Measurements from ENCODE around the gene DDN. TPM values are rescaled to one million over a fixed set of nuclear protein-coding genes. Genes with fewer than 3 reads are reported as not detected.
A peak's percentile ranks its signal among the peaks of the same experiment; 100 is the strongest.

The DDN gene
- total RNA-seq, 4 donors from 2014 or later, result 0.19 to 0.40 (median 0.26) TPM

- Histone ChIP-seq H3K36me3 (peaks cover 3 to 54% (median 14%) of the 10 kb centered on the region in 3 donors), H3K4me3 (no peak overlapping the region), H3K27me3 (no peaks in the 10 kb centered on the region), H3K4me1 (peaks cover 5 to 13% (median 6%) of the 10 kb centered on the region in 3 donors), H3K27ac (no peak overlapping the region), H3K9me3 (no peaks in the 10 kb centered on the region)
- DNase-seq, result no peak
- intact Hi-C loops (cut with DNase I), result no loop called here
- no peak for TF ChIP-seq CTCF (IDR thresholded peaks at IDR 0.05)
- no peak for TF ChIP-seq POLR2A (IDR thresholded peaks at IDR 0.05)
Measured at GRCh38 chr12:49012739-49013138, 13.6 kb upstream of the DDN start.

GRCh38 chr12:49010092-49010668 lies 11.0 kb upstream of the DDN start:
- 89 to 100% methylated on average over 3 of the region's 3 CpGs for WGBS, 2 donors
- Histone ChIP-seq H3K27me3 (no peaks in the 10 kb centered on the region), H3K4me3 (no peak overlapping the region), H3K9me3 (no peaks in the 10 kb centered on the region), H3K27ac (no peak overlapping the region), H3K4me1 (no peaks in the 10 kb centered on the region), H3K36me3 (peaks cover 3 to 75% (median 14%) of the 10 kb centered on the region in 3 donors)
- intact Hi-C loops (cut with DNase I), result no loop called here
- no peak for DNase-seq
- TF ChIP-seq POLR2A (IDR thresholded peaks at IDR 0.05) (no peak), CTCF (IDR thresholded peaks at IDR 0.05) (no peak)

GRCh38 chr12:49008943-49009342 lies 9.8 kb upstream of the DDN start:
- WGBS, 2 donors, result 94 to 100% methylated on average over 1 of the region's 1 CpG
- Histone ChIP-seq H3K27ac (no peak overlapping the region), H3K27me3 (peaks cover 0 to 2% (median 0%) of the 10 kb centered on the region in 4 donors), H3K36me3 (peaks cover 9 to 87% (median 17%) of the 10 kb centered on the region in 3 donors), H3K9me3 (no peaks in the 10 kb centered on the region), H3K4me3 (no peak overlapping the region), H3K4me1 (no peaks in the 10 kb centered on the region)
- intact Hi-C loops (cut with DNase I), result no loop called here
- no peak for TF ChIP-seq CTCF (IDR thresholded peaks at IDR 0.05)
- no peak for TF ChIP-seq POLR2A (IDR thresholded peaks at IDR 0.05)
- DNase-seq, result no peak

GRCh38 chr12:49000346-49000745 lies 1.2 kb upstream of the DDN start:
- no peak overlapping the region for H3K27ac ChIP-seq
- no peak for DNase-seq
- H3K27me3 ChIP-seq, result peaks cover 0 to 87% (median 0%) of the 10 kb centered on the region in 4 donors
- H3K4me3 ChIP-seq, result no peak overlapping the region
- TF ChIP-seq CTCF (IDR thresholded peaks at IDR 0.05) (no peak), POLR2A (IDR thresholded peaks at IDR 0.05) (no peak)
- intact Hi-C loops (cut with DNase I), result no loop called here
- H3K4me1 ChIP-seq, result peaks cover 27 to 45% (median 35%) of the 10 kb centered on the region in 3 donors
- WGBS, 2 donors, result 70 to 86% methylated on average over 1 of the region's 2 CpGs
- no peaks in the 10 kb centered on the region for H3K9me3 ChIP-seq
- peaks cover 19 to 51% (median 22%) of the 10 kb centered on the region in 3 donors for H3K36me3 ChIP-seq

GRCh38 chr12:48998497-48999353 lies 450 bp downstream of the DDN start:
- intact Hi-C loops (cut with DNase I), result no loop called here
- Histone ChIP-seq H3K27me3 (peaks cover 0 to 99% (median 7%) of the 10 kb centered on the region in 4 donors), H3K9me3 (no peaks in the 10 kb centered on the region), H3K4me1 (peaks cover 32 to 55% (median 35%) of the 10 kb centered on the region in 3 donors), H3K36me3 (peaks cover 10 to 35% (median 19%) of the 10 kb centered on the region in 3 donors), H3K27ac (no peak overlapping the region), H3K4me3 (peak overlapping the region; percentile 36 to 66 (median 46))
- DNase-seq, result no peak
- 0 to 3% methylated on average over 8 of the region's 48 CpGs for WGBS, 2 donors
- TF ChIP-seq POLR2A (IDR thresholded peaks at IDR 0.05) (no peak), CTCF (IDR thresholded peaks at IDR 0.05) (no peak)

Data from esophagus squamous epithelium (tissue), 5 donors.